Measurements from ENCODE around the gene PI16.

GRCh38 chr6:36912030-36912454 is 42.5 kb upstream of the PI16 start:
- TF ChIP-seq CTCF (conservative IDR thresholded peaks at IDR 0.05; ENCODE audit: low read length): no peak
- TF ChIP-seq EZH2phosphoT487 (IDR thresholded peaks at IDR 0.05; ENCODE audit: borderline replicate concordance, low read depth, low read length): no peak

All from OCI-LY7 (cell line).